OCI-LY3 (cell line): ENCODE data around the gene BBS7.

Experiments used
- CTCF ChIP-seq: fragments of 200-600, 300-600 bp; sonication (generic); IDR thresholded peaks from 2 replicates; pipeline ENCODE4 v1.5.1; 2014; ENCODE audit warnings: antibody characterized with exemption, low read length, low read depth
- EZH2phosphoT487 ChIP-seq: fragments of 200-600 bp; shearing (Covaris generic); IDR thresholded peaks from 2 replicates; pipeline ENCODE4 v1.6.1; 2018; ENCODE audit warnings: antibody characterized with exemption, mixed run types, low read depth

GRCh38 chr4:121817006-121817405 lies 53.3 kb downstream of the BBS7 start:
- TF ChIP-seq CTCF: no peak
- TF ChIP-seq EZH2phosphoT487: no peak
